ENCODE results near the gene GPR107. TPM values are rescaled to one million over a fixed set of nuclear protein-coding genes. Genes with fewer than 3 reads are reported as not detected.
A peak's percentile ranks its signal among the peaks of the same experiment; 100 is the strongest.

Gene GPR107
- total RNA-seq, 1 donor from 2014 or later, result 27.2 TPM

GRCh38 chr9:130107234-130107861 is 53.6 kb downstream of the GPR107 start:
- DNase-seq (ENCODE audit: low read depth), result peak; percentile 85

GRCh38 chr9:130107955-130108354 is 54.2 kb downstream of the GPR107 start:
- no peak for DNase-seq (ENCODE audit: low read depth)

GRCh38 chr9:130110166-130110565 is 56.5 kb downstream of the GPR107 start:
- no peak for DNase-seq (ENCODE audit: low read depth)

GRCh38 chr9:130110596-130111021 is 56.9 kb downstream of the GPR107 start:
- DNase-seq (ENCODE audit: low read depth), result no peak

GRCh38 chr9:130111786-130112537 is 58.3 kb downstream of the GPR107 start:
- DNase-seq (ENCODE audit: low read depth), result no peak

GRCh38 chr9:130112538-130113151 is 58.9 kb downstream of the GPR107 start:
- DNase-seq (ENCODE audit: low read depth), result no peak

- peak; percentile 50 for DNase-seq (ENCODE audit: low read depth)
Observed at GRCh38 chr9:130114741-130115140, 61.0 kb downstream of the GPR107 start.

- no peak for DNase-seq (ENCODE audit: low read depth)
Observed at GRCh38 chr9:130116346-130116745, 62.6 kb downstream of the GPR107 start.

GRCh38 chr9:130117376-130117775 is 63.7 kb downstream of the GPR107 start:
- peak; percentile 18 for DNase-seq (ENCODE audit: low read depth)

GRCh38 chr9:130117816-130118632 is 64.3 kb downstream of the GPR107 start:
- peak; percentile 85 for DNase-seq (ENCODE audit: low read depth)

GRCh38 chr9:130118841-130119518 is 65.3 kb downstream of the GPR107 start:
- peak; percentile 48 for DNase-seq (ENCODE audit: low read depth)

- peak; percentile 57 for DNase-seq (ENCODE audit: low read depth)
Observed at GRCh38 chr9:130119519-130120298, 66.0 kb downstream of the GPR107 start.

- DNase-seq (ENCODE audit: low read depth), result no peak
Observed at GRCh38 chr9:130120299-130120587, 66.5 kb downstream of the GPR107 start.

GRCh38 chr9:130120832-130121231 is 67.1 kb downstream of the GPR107 start:
- no peak for DNase-seq (ENCODE audit: low read depth)

- DNase-seq (ENCODE audit: low read depth), result peak; percentile 87
Observed at GRCh38 chr9:130122456-130122855, 68.8 kb downstream of the GPR107 start.

- no peak for DNase-seq (ENCODE audit: low read depth)
Observed at GRCh38 chr9:130124085-130124860, 70.6 kb downstream of the GPR107 start.

- DNase-seq (ENCODE audit: low read depth), result no peak
Observed at GRCh38 chr9:130126721-130127433, 73.2 kb downstream of the GPR107 start.

GRCh38 chr9:130128251-130128650 is 74.5 kb downstream of the GPR107 start:
- DNase-seq (ENCODE audit: low read depth), result peak; percentile 16
